ENCODE data around the gene DPF3. TPM values are rescaled to one million over a fixed set of nuclear protein-coding genes. Genes with fewer than 3 reads are reported as not detected.
A peak's percentile ranks its signal among the peaks of the same experiment; 100 is the strongest.

DPF3 gene
- total and polyA plus RNA-seq, 2 of the 13 experiments (the other 11 are each of a cell fraction or from before 2014, with no cell fraction given), result 0.09 to 0.60 TPM

DNA sequence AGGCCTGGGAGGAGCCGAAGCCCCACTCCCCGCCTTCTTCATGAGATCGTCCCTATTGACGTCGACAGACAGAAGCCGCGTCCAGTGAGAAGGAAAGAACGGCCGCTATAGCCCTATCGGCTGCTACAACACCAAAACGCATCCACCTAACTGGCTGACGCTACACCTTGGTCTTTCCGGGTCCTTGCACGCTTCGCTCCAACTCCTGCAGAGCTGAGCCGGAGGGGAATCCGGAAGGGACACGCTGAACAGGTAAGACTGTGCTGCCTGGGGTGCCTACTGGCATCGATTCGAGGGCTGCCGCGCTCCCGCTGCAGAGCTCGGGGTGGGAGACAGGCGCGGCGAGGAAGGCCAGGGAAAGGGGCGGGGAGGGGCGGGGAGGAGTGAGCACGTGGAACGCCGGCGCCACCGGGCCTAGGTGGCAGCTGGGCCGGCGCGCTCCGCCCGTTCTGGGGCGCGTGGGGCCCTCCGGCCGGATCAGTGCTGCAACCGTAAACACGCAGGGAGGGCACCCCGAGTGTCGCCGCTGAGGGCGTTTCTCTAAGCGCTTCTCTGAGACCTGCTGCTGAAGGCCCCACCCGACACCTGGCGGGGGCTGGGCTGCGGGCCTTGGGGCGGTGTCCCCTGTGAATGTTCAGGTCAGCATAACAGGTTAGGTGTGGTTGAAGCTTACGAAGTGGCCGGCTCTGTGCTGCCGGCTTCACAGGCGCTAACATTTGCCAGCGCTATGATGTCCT lies 32.6 kb upstream of the DPF3 start, which contains the start of gene DCAF4:
TSS of gene DCAF4 (plus strand) at position 173 of the 737 bp plus-strand sequence. CDS start 11,515 bp downstream, outside the sequence.
- WGBS (ENCODE audit: low lambda C conversion rate), result 3% methylated on average over 23 of the region's 59 CpGs
- ATAC-seq, result peak; percentile 95
- FAIRE-seq, result peak; percentile 84
- DNase-seq (ENCODE audit: low spot score), result peak; percentile 98
- H3K27me3 ChIP-seq (ENCODE audit: control insufficient read depth in 1 of 2, insufficient read depth in 2 of 2, low read length in 2 of 2), result no peaks in the 10 kb centered on the region; a peak in 1 of 5 replicates
- no peaks in the 10 kb centered on the region for H3K36me3 ChIP-seq (replicated peaks in 1 of 2; ENCODE audit: control insufficient read depth in 1 of 2, insufficient read depth in 2 of 2, low read length in 2 of 2)
- POLR2A ChIA-PET, result interaction anchor here (1.4 to 1.8 kb wide), 2 partner anchors 32 to 37 kb away, joined by 4 to 5 read pairs; partner anchors contain the start of gene DPF3
- H2AFZ ChIP-seq (ENCODE audit: low read length), result peak within 1 kb of the TSS; percentile 82
- peak within 1 kb of the TSS; percentile 80 for H3K27ac ChIP-seq (ENCODE audit: extremely low read length, insufficient read depth, low read length)
- no peaks in the 10 kb centered on the region for H3K9me3 ChIP-seq (ENCODE audit: low read length)
- in situ Hi-C loops (cut with HindIII; ENCODE audit: extremely low pct_ligation_motif_present, low pct_unique_long_range_greater_than_20kb) (no loop called here), intact Hi-C loops (cut with micrococcal nuclease; ENCODE audit: unreplicated experiment) (no loop called here)
- H3K9ac ChIP-seq (ENCODE audit: insufficient read depth, low read depth, low read length), result peak within 1 kb of the TSS; percentile 83
- CTCF ChIA-PET (ENCODE audit: low intra/inter-chr PET ratio, low total read pairs), result no interaction called here
- no peaks in the 10 kb centered on the region for H4K20me1 ChIP-seq (ENCODE audit: insufficient read depth, low read length)
- H3K4me1 ChIP-seq (ENCODE audit: insufficient read depth, low read length), result peaks cover 18% of the 10 kb centered on the region
- peaks cover 21% of the 10 kb centered on the region for H3K79me2 ChIP-seq (ENCODE audit: insufficient read depth, low read length)
- peak within 1 kb of the TSS; percentile 80 to 98 (median 91) for H3K4me3 ChIP-seq (replicated peaks in 1 of 3; ENCODE audit: insufficient read depth in 1 of 3, low read depth in 2 of 3, low read length in 3 of 3)
- peak within 1 kb of the TSS; percentile 100 for H3K4me2 ChIP-seq (ENCODE audit: low read depth, low read length)
- TSS peak; percentile 56 for BruUV-seq (replicated peaks)
- peak; percentile 77; the same call in 1 of the 2 replicates for TF ChIP-seq ARHGAP35 (CRISPR knock-in tag; IDR thresholded peaks at IDR 0.05; ENCODE audit: borderline replicate concordance)
- TF ChIP-seq ARID2 (CRISPR knock-in tag; IDR thresholded peaks at IDR 0.05; ENCODE audit: borderline replicate concordance), result no peak
- TF ChIP-seq, protein P1, sequence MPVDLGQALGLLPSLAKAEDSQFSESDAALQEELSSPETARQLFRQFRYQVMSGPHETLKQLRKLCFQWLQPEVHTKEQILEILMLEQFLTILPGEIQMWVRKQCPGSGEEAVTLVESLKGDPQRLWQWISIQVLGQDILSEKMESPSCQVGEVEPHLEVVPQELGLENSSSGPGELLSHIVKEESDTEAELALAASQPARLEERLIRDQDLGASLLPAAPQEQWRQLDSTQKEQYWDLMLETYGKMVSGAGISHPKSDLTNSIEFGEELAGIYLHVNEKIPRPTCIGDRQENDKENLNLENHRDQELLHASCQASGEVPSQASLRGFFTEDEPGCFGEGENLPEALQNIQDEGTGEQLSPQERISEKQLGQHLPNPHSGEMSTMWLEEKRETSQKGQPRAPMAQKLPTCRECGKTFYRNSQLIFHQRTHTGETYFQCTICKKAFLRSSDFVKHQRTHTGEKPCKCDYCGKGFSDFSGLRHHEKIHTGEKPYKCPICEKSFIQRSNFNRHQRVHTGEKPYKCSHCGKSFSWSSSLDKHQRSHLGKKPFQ (CRISPR knock-in tag; IDR thresholded peaks at IDR 0.05; ENCODE audit: insufficient replicate concordance), result no peak
- TF ChIP-seq SIN3B (IDR thresholded peaks at IDR 0.05; ENCODE audit: low read length), result no peak
- TF ChIP-seq ZNF329 (CRISPR knock-in tag; IDR thresholded peaks at IDR 0.05; ENCODE audit: low read depth), result no peak
- TF ChIP-seq BRD4 (CRISPR knock-in tag; IDR thresholded peaks at IDR 0.05), result no peak
- TF ChIP-seq, protein P2, sequence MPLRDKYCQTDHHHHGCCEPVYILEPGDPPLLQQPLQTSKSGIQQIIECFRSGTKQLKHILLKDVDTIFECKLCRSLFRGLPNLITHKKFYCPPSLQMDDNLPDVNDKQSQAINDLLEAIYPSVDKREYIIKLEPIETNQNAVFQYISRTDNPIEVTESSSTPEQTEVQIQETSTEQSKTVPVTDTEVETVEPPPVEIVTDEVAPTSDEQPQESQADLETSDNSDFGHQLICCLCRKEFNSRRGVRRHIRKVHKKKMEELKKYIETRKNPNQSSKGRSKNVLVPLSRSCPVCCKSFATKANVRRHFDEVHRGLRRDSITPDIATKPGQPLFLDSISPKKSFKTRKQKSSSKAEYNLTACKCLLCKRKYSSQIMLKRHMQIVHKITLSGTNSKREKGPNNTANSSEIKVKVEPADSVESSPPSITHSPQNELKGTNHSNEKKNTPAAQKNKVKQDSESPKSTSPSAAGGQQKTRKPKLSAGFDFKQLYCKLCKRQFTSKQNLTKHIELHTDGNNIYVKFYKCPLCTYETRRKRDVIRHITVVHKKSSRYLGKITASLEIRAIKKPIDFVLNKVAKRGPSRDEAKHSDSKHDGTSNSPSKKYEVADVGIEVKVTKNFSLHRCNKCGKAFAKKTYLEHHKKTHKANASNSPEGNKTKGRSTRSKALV (CRISPR knock-in tag; IDR thresholded peaks at IDR 0.05), result no peak
- TF ChIP-seq ZNF343 (CRISPR knock-in tag; IDR thresholded peaks at IDR 0.05), result peak; percentile 61; the same call in 1 of the 2 replicates
- no peak for TF ChIP-seq ZNF432 (CRISPR knock-in tag; IDR thresholded peaks at IDR 0.05; ENCODE audit: borderline replicate concordance)
- TF ChIP-seq NFRKB (IDR thresholded peaks at IDR 0.05), result no peak
- TF ChIP-seq MTA3 (CRISPR knock-in tag; IDR thresholded peaks at IDR 0.05), result no peak
- TF ChIP-seq TAF15 (IDR thresholded peaks at IDR 0.05; ENCODE audit: low read depth, low read length, poor library complexity, severe bottlenecking), result peak; percentile 61
- TF ChIP-seq, protein P3, sequence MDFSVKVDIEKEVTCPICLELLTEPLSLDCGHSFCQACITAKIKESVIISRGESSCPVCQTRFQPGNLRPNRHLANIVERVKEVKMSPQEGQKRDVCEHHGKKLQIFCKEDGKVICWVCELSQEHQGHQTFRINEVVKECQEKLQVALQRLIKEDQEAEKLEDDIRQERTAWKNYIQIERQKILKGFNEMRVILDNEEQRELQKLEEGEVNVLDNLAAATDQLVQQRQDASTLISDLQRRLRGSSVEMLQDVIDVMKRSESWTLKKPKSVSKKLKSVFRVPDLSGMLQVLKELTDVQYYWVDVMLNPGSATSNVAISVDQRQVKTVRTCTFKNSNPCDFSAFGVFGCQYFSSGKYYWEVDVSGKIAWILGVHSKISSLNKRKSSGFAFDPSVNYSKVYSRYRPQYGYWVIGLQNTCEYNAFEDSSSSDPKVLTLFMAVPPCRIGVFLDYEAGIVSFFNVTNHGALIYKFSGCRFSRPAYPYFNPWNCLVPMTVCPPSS (IDR thresholded peaks at IDR 0.05), result no peak
- TF ChIP-seq, protein P4, sequence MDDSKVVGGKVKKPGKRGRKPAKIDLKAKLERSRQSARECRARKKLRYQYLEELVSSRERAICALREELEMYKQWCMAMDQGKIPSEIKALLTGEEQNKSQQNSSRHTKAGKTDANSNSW (CRISPR knock-in tag; IDR thresholded peaks at IDR 0.05; ENCODE audit: borderline replicate concordance), result 0 out of 2 replicates have a peak, but pooled peaks have one; percentile 75
- TF ChIP-seq SMAD3 (CRISPR knock-in tag; IDR thresholded peaks at IDR 0.05), result no peak
- TF ChIP-seq ZFP90 (CRISPR knock-in tag; IDR thresholded peaks at IDR 0.05; ENCODE audit: borderline replicate concordance), result no peak
- TF ChIP-seq, protein P5, sequence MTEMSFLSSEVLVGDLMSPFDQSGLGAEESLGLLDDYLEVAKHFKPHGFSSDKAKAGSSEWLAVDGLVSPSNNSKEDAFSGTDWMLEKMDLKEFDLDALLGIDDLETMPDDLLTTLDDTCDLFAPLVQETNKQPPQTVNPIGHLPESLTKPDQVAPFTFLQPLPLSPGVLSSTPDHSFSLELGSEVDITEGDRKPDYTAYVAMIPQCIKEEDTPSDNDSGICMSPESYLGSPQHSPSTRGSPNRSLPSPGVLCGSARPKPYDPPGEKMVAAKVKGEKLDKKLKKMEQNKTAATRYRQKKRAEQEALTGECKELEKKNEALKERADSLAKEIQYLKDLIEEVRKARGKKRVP (CRISPR knock-in tag; IDR thresholded peaks at IDR 0.05), result no peak
- no peak for TF ChIP-seq ZNF781 (CRISPR knock-in tag; IDR thresholded peaks at IDR 0.05; ENCODE audit: borderline replicate concordance, not compliant biosample characterization)
